Testis (tissue), 2 donors: Measurements from ENCODE around the gene DUOXA1.

Source experiments
- POLR2A ChIP-seq: fragments of 450-650 bp; IDR thresholded peaks from one replicate; pipeline ENCODE4 v1.6.1; 2017; ENCODE audit warnings: antibody characterized with exemption, mild to moderate bottlenecking, moderate library complexity
- TF ChIP-seq, protein P1 (sequence below), 3 experiments: fragments of 450-650 bp in 2 of 3; fragments of 200-600 bp in 1 of 3; sonication (generic) in 1 of 3; IDR thresholded peaks; one replicate each; pipeline ENCODE4 v1.5.1; 2016 to 2019; ENCODE audit warnings: antibody characterized with exemption in 3 of 3, mild to moderate bottlenecking in 2 of 3, moderate library complexity in 1 of 3

GRCh38 chr15:45129651-45130129 lies at the start of gene DUOXA1, which contains the start of gene DUOX1:
- TF ChIP-seq, protein P1, sequence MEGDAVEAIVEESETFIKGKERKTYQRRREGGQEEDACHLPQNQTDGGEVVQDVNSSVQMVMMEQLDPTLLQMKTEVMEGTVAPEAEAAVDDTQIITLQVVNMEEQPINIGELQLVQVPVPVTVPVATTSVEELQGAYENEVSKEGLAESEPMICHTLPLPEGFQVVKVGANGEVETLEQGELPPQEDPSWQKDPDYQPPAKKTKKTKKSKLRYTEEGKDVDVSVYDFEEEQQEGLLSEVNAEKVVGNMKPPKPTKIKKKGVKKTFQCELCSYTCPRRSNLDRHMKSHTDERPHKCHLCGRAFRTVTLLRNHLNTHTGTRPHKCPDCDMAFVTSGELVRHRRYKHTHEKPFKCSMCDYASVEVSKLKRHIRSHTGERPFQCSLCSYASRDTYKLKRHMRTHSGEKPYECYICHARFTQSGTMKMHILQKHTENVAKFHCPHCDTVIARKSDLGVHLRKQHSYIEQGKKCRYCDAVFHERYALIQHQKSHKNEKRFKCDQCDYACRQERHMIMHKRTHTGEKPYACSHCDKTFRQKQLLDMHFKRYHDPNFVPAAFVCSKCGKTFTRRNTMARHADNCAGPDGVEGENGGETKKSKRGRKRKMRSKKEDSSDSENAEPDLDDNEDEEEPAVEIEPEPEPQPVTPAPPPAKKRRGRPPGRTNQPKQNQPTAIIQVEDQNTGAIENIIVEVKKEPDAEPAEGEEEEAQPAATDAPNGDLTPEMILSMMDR (IDR thresholded peaks at IDR 0.05) = no peak
- TF ChIP-seq POLR2A = no peak
